ENCODE measurements around the gene ZC3H12A. TPM values are rescaled to one million over a fixed set of nuclear protein-coding genes. Genes with fewer than 3 reads are reported as not detected.

ZC3H12A gene
- total RNA-seq, 1 experiment from 2014 or later, result 6.7 TPM

DNA sequence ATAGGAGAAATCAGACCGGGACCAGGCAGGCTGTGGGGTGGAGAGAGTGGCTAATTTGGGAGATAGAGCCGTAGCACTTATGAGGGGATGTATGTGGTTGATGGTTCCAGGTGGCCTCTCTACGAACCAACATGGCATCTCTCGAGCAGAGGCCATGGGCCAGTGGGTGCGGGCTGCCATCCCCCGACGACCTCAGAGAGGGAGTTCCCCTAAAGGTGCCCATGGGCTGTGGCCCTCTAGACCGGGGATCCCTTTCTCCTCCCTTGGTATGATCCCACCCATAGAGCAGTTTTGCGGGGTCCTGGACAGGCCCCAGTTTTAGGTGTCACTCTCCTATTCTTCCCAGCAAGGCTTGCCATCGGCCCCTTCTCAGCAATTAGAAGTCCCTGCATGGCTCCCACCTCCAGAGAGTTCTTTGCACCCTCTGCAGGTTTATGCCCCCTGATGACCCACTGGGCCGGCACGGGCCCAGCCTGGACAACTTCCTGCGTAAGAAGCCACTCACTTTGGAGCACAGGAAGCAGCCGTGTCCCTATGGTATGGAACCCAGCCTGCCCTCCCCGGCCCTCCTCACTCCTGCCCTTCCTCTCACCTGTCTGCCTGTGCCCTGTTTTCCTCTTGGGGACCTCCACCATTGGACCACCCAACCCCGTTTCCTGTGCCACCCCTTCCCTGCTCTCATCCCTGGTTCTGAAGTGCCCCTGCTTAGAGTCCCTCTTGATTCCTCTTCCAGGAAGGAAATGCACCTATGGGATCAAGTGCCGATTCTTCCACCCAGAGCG is 7.8 kb downstream of the ZC3H12A start:
- Mint-ChIP-seq H3K27me3 (ENCODE audit: low read depth) (no peaks in the 10 kb centered on the region; the same call in 1 of the 2 replicates), H3K4me1 (peaks cover 14 to 29% of the 10 kb centered on the region in 2 experiments), H3K36me3 (ENCODE audit: insufficient read depth in 1 of 3, low read depth in 3 of 3) (peaks cover 14 to 45% (median 24%) of the 10 kb centered on the region in 3 experiments; a peak in 6 of 7 replicates), H3K9me3 (no peaks in the 10 kb centered on the region), H3K4me3 (no peak overlapping the region; a peak in 1 of 5 replicates), H3K27ac (no peak overlapping the region)
- no peaks in the 10 kb centered on the region for H4K20me1 ChIP-seq (ENCODE audit: control insufficient read depth, insufficient read depth, insufficient read length)
- H4K5ac ChIP-seq (ENCODE audit: insufficient read length, low read depth, low read length), result no peak overlapping the region
- no peak overlapping the region for H2BK20ac ChIP-seq (ENCODE audit: low read depth, low read length, poor library complexity, severe bottlenecking)
- H3K27ac ChIP-seq (ENCODE audit: insufficient read length, low read depth, low read length), result no peak overlapping the region
- no peak overlapping the region for H3K23ac ChIP-seq (ENCODE audit: insufficient read length, low read depth, low read length)
- H2BK15ac ChIP-seq (ENCODE audit: low read depth, low read length), result no peak overlapping the region
- no peaks in the 10 kb centered on the region for H3K79me1 ChIP-seq (ENCODE audit: insufficient read depth, low read depth, low read length, poor library complexity, severe bottlenecking)
- H3K18ac ChIP-seq (ENCODE audit: insufficient read length, low read depth, low read length), result no peak overlapping the region
- H3K23me2 ChIP-seq (ENCODE audit: insufficient read length, low read depth, low read length, poor library complexity, severe bottlenecking), result no peaks in the 10 kb centered on the region
- H2AK5ac ChIP-seq (ENCODE audit: insufficient read length, low read length), result no peak overlapping the region
- H3K56ac ChIP-seq (ENCODE audit: insufficient read length, low read depth, low read length), result no peak overlapping the region
- no peak overlapping the region for H4K91ac ChIP-seq (ENCODE audit: insufficient read length, low read depth, low read length)
- no peaks in the 10 kb centered on the region; the same call in 1 of the 2 replicates for H3K79me2 ChIP-seq (ENCODE audit: insufficient read depth, low read length)
- no peak overlapping the region for H4K8ac ChIP-seq (replicated peaks; ENCODE audit: insufficient read length, low read depth, low read length)
- no peak overlapping the region for H3K4me2 ChIP-seq (ENCODE audit: insufficient read depth, insufficient read length, low read length)
- no peaks in the 10 kb centered on the region for H3K9me3 ChIP-seq (ENCODE audit: control insufficient read depth, low read depth, low read length)
- no peak overlapping the region for H3K9ac ChIP-seq (ENCODE audit: extremely low read depth, insufficient read length, low read length)
- TF ChIP-seq, protein P1, sequence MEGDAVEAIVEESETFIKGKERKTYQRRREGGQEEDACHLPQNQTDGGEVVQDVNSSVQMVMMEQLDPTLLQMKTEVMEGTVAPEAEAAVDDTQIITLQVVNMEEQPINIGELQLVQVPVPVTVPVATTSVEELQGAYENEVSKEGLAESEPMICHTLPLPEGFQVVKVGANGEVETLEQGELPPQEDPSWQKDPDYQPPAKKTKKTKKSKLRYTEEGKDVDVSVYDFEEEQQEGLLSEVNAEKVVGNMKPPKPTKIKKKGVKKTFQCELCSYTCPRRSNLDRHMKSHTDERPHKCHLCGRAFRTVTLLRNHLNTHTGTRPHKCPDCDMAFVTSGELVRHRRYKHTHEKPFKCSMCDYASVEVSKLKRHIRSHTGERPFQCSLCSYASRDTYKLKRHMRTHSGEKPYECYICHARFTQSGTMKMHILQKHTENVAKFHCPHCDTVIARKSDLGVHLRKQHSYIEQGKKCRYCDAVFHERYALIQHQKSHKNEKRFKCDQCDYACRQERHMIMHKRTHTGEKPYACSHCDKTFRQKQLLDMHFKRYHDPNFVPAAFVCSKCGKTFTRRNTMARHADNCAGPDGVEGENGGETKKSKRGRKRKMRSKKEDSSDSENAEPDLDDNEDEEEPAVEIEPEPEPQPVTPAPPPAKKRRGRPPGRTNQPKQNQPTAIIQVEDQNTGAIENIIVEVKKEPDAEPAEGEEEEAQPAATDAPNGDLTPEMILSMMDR (conservative IDR thresholded peaks at IDR 0.05), result no peak
- peaks cover 4% of the 10 kb centered on the region; the same call in 1 of the 2 replicates for H3K4me1 ChIP-seq (ENCODE audit: insufficient read depth, low read length)
- H3K27me3 ChIP-seq (ENCODE audit: insufficient read depth, low read length), result no peaks in the 10 kb centered on the region
- H3K4ac ChIP-seq (ENCODE audit: low read depth, low read length), result no peak overlapping the region
- WGBS (ENCODE audit: extremely low coverage, insufficient read length, low lambda C conversion rate), result no CpG with 5 or more reads among the region's 18 CpGs
- no peak overlapping the region for H2BK5ac ChIP-seq (ENCODE audit: insufficient read length, low read length)
- DNase-seq, result no peak
- no peak overlapping the region for H3K14ac ChIP-seq (ENCODE audit: insufficient read depth, low read length)
- H2AFZ ChIP-seq (ENCODE audit: low read length), result no peak overlapping the region
- H2BK12ac ChIP-seq (ENCODE audit: insufficient read length, low read depth, low read length), result no peak overlapping the region
- no peak overlapping the region for H2BK120ac ChIP-seq (ENCODE audit: low read depth, low read length, poor library complexity, severe bottlenecking)
- H3T11ph ChIP-seq (ENCODE audit: low read length), result no peak overlapping the region

All from H9 (cell line).